GM12864 (cell line): ENCODE data around the gene GNA12.
A peak's percentile ranks its signal among the peaks of the same experiment; 100 is the strongest.

Source experiments
- DNase-seq: peaks from one replicate; pipeline ENCODE4 v3.0.0-alpha.2; 2011; ENCODE audit warnings: low read depth
- H3K4me3 ChIP-seq: 2 replicates; pipeline ENCODE4 v1.5.1; 2011; ENCODE audit warnings: mild to moderate bottlenecking, low read depth, low read length, control low read depth
- TF ChIP-seq, protein P1 (sequence below): IDR thresholded peaks from 2 replicates; pipeline ENCODE4 v1.5.1; 2011; ENCODE audit warnings: low read depth, mild to moderate bottlenecking, moderate library complexity, low read length, control low read depth, inconsistent platforms; ENCODE audit errors: missing control alignments

GNA12 gene

DNA sequence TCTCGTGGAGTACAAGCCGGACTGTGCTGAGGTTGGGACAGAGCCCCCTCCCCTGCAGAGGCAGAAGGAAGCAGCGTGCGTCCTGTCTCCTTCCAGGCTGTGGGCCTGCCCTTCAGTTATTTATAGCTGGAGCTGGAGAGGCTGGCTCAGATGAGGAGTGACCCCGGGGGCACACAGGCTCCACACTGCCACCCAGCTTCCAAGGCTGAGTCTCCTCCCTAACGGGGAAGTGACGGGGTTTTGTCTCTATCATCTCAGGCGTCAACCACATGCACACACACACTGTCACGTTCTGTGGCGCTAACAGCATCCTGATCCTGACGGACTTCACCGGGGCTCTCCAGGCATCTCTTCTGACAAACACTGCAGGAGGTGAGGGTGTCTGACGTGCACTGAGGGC, 130.7 kb downstream of the GNA12 start:
- TF ChIP-seq, protein P1, sequence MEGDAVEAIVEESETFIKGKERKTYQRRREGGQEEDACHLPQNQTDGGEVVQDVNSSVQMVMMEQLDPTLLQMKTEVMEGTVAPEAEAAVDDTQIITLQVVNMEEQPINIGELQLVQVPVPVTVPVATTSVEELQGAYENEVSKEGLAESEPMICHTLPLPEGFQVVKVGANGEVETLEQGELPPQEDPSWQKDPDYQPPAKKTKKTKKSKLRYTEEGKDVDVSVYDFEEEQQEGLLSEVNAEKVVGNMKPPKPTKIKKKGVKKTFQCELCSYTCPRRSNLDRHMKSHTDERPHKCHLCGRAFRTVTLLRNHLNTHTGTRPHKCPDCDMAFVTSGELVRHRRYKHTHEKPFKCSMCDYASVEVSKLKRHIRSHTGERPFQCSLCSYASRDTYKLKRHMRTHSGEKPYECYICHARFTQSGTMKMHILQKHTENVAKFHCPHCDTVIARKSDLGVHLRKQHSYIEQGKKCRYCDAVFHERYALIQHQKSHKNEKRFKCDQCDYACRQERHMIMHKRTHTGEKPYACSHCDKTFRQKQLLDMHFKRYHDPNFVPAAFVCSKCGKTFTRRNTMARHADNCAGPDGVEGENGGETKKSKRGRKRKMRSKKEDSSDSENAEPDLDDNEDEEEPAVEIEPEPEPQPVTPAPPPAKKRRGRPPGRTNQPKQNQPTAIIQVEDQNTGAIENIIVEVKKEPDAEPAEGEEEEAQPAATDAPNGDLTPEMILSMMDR, result no peak
- DNase-seq, result no peak
- no peak overlapping the region for H3K4me3 ChIP-seq

DNA sequence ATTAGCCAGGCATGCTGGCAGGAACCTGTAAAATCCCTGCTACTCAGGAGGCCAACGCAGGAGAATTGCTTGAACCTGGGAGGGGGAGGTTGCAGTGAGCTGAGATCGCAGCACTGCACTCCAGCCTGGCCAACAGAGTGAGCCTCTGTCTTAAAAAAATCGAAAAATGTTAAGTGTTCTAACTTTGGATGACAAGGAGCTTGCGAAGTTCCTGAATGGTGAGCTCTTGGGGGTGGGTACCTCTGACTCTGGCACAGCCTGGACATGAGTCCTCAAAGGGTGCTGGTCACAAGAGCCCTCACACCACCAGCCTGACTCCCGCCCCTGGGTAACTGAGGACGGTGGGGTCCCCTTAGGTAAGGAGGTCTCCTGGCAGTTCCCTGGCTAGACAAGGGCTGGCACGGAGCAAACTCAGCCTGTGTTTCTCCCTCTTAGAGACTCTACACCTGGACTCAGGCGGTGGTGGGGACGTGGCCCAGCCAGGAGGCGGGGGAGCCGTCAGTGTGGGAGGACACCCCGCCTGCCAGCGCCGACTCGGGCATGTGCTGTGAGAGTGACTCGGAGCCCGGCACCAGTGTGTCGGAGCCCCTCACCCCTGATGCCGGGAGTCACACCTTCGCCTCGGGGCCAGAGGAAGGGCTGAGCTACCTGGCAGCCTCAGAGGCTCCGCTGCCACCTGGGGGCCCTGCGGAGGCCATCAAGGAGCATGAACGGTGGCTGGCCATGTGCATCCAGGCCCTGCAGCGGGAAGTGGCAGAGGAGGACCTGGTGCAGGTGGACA, 132.0 kb downstream of the GNA12 start:
- no peak for DNase-seq
- TF ChIP-seq, protein P1, result no peak
- H3K4me3 ChIP-seq, result no peak overlapping the region

DNA sequence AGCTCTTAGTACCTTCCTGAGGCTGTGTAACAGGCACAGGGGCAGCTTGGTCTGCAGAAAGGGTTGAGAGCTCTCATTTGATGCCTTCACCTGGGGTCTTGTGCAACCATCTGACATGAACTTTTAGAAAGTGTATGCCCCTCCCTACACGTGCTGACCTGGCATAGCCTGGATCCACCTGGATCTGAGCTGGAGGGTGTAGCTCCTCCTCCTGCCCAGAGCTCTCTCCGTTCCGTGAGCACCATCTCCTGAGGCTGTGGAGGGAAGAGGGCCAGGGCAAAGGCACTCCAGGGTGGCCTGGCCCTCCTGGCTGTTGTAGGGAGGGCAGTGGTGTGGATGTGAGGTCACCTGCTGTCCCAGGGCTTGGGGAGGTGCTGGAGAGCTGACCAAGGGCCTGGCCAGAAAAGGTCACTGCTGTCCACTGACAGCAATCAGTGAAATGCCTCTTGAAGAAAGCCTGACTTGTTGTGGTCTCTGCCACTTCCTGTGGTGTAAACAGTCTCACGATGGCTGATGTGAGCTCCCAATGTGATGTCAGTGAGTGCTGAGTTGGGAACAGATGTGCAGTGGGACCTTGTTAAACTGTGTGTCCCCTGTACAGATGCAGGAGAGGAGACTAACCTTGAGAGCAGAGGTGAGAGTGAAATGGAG, 133.1 kb downstream of the GNA12 start:
- peak; percentile 46 for DNase-seq
- TF ChIP-seq, protein P1, result no peak
- peak overlapping the region; percentile 51 for H3K4me3 ChIP-seq

DNA sequence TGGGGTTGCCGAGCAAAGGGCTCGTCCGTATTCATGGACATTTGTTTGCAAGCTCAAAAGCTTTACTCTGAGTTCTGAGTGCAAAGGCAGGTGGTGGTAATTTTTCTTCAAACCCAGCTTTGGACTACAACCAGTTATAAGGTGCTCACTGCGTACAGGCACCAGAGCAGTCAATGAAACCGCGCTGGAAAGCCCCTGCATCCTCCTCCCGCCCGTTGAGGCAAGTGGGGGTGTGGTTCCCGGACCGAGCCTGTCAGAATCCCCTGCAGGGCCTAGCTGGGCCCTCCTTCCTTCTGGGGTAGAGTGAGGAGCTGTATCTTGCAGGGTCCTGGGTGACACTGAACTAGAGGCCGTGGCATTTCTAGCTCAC, 133.8 kb downstream of the GNA12 start:
- peak overlapping the region; percentile 51 for H3K4me3 ChIP-seq
- DNase-seq, result peak; percentile 66
- TF ChIP-seq, protein P1, result no peak

DNA sequence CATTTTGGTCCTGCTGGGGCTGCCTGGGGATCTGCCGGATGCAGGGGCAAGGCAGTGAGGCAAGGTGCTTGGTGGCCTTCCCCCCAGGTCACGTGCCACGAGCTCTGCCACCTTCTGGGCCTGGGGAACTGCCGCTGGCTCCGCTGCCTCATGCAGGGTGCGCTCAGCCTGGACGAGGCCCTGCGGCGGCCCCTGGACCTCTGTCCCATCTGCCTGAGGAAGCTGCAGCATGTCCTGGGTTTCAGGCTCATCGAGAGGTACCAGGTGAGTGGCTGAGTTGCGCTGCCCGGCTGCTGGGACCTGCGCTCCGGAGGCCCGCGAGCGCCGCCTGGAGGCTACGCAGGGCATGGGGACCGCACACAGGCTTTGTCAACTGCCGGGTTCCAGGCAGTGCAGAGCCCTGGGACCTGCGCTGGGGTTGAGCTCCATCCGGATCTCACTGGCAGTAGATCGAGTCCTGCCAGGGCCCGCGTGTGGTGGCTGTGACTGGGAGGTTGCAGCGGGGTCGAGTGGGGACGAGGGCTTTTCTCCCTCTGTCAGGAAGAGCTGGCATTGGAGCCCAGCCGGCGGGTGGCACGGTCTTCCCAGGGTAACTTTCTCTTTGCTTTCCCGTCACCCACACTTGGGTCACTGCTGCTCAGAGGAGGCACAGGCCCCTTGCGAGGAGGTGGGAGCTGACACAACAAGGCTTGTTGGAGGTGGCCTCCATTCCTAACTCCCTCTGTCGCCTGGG, 134.4 kb downstream of the GNA12 start:
- H3K4me3 ChIP-seq, result peak overlapping the region; percentile 51
- TF ChIP-seq, protein P1, result peak; percentile 99
- peak; percentile 68 for DNase-seq

DNA sequence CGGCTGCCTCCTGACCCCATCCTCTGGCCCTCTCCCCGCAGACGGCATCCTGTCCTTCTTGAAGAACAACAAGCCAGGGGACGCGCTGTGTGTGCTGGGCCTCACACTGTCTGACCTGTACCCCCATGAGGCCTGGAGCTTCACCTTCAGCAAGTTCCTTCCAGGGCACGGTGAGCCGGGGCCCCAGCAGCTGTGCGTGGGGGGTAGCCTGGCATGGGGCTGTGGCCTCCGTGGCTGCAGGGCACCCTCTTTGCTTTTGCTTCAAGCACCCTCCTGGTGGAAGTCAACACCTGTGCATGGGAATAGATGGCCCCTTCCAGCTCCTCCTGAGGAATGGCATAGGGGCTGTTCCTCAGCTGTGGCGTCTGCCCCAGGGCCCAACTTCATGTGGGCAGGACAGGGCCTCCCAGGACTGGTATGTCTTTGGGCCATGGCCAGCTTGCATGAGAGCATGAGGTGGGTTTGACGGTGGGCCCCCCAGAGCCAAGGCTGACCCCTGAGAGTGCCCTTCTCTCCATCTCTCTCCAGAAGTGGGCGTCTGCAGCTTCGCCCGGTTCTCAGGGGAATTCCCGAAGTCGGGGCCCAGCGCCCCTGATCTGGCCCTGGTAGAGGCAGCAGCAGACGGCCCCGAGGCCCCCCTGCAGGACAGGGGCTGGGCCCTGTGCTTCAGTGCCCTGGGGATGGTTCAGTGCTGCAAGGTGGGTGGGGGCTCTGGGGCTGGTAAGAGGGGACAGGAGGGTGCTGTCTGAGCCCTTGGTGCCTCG, 135.4 kb downstream of the GNA12 start:
- H3K4me3 ChIP-seq, result peak overlapping the region; percentile 51
- no peak for DNase-seq
- TF ChIP-seq, protein P1, result no peak
